OCI-LY7 (cell line): ENCODE results near the gene C1QL2.

ENCODE experiments used
- EZH2phosphoT487 ChIP-seq: fragments of 200-600 bp; sonication (generic); IDR thresholded peaks from 2 replicates; pipeline ENCODE4 v1.6.1; 2018; ENCODE audit warnings: low read depth, borderline replicate concordance, mild to moderate bottlenecking, mixed run types, antibody characterized with exemption, low read length, moderate library complexity, mixed read lengths
- TF ChIP-seq, protein P1 (sequence below): fragments of 200-600 bp; sonication (generic); conservative IDR thresholded peaks from 2 replicates; pipeline ENCODE4 v1.5.1; 2014; ENCODE audit warnings: mild to moderate bottlenecking, antibody characterized with exemption, low read length, moderate library complexity, mixed read lengths

DNA sequence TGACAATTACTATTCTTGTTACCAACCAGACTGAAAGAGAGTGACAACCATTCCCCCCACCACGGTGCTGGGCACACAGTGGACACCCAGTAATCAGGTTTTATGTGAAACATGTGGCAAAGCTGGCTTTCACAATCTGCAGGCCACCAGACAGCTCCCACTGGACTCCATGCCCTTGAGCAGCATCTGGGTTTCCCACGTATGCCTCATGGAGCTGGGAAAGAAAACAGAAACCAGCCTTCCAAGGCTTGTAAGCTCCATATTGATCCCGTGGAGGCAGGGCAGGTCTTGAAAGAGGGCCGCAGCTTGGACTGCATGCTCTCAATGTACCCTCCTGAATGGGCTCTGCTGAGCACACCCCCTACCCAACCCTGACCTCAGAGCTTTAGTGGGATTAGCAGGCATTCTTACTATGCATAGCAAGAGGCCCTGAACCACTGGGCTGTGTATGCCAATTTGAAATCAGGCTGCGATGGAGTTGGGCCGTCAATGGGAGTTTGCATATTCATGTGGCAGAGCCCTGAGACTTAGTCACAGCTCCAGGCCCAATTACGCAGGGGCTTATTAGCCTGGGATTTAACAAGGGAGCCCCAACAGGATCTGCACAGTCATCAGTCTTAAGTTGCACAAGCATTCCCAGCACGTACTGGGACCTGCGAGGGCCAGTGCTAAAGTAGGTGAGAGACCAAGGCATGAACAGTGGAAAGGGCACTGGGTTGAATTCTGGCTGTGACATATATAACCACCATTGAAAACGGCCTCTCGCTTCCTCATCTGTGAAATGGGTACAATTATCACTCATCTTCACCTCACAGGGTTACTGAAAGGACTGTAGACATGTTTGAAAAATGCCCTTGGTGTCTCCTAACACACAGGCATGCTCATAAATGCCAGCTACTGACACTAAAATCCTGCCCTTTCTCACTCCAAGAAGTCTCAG, 10.5 kb downstream of the C1QL2 start:
- TF ChIP-seq, protein P1, sequence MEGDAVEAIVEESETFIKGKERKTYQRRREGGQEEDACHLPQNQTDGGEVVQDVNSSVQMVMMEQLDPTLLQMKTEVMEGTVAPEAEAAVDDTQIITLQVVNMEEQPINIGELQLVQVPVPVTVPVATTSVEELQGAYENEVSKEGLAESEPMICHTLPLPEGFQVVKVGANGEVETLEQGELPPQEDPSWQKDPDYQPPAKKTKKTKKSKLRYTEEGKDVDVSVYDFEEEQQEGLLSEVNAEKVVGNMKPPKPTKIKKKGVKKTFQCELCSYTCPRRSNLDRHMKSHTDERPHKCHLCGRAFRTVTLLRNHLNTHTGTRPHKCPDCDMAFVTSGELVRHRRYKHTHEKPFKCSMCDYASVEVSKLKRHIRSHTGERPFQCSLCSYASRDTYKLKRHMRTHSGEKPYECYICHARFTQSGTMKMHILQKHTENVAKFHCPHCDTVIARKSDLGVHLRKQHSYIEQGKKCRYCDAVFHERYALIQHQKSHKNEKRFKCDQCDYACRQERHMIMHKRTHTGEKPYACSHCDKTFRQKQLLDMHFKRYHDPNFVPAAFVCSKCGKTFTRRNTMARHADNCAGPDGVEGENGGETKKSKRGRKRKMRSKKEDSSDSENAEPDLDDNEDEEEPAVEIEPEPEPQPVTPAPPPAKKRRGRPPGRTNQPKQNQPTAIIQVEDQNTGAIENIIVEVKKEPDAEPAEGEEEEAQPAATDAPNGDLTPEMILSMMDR = no peak
- TF ChIP-seq EZH2phosphoT487 = no peak
